NCI-H146 treated with DMSO at 0.1 percent for 48 hours (cell line): ENCODE measurements around the gene LIPJ.

Experiments
- DNase-seq: peaks from one replicate; lab custom pipeline; 2025; ENCODE audit not compliant: unreplicated experiment; lab: John Stamatoyannopoulos, UW

Gene LIPJ

DNA sequence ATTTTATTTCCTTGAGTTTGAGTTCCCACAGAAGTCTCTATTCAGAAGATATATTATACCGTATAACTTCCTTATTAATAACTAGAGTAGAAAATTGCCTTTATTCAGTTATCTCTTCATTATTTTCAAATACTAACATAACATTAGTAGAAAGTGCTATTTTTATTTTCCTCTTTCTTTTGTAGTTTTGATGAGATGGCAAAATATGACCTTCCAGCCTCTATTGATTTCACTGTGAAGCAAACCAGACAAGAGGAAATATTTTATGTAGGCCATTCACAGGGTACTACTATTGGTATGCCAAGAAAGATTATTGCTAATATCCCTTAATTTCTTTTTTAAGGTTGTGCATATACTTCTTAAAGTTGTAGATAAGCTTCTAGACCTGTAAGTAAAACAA is 7.9 kb downstream of the LIPJ start:
- no peak for DNase-seq

DNA sequence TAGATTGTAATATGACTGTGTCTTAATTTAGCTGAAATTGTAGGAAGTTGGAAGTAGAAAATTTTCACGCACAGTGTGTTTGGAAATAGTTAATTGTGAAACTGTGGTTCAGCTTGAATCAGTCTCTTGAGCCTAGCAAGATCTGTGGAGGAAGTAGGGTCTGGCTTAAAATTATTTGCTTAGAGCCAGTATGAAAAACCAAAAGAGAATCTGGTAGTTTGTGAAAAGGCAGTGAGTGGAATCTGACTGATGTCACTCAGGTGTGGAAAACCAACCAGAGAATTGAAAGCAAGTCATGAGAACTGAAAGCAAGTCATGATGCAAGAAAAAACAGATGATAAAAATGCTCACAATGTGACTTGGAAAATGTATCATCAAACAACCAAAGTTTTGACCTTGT is 11.5 kb downstream of the LIPJ start:
- DNase-seq: no peak

DNA sequence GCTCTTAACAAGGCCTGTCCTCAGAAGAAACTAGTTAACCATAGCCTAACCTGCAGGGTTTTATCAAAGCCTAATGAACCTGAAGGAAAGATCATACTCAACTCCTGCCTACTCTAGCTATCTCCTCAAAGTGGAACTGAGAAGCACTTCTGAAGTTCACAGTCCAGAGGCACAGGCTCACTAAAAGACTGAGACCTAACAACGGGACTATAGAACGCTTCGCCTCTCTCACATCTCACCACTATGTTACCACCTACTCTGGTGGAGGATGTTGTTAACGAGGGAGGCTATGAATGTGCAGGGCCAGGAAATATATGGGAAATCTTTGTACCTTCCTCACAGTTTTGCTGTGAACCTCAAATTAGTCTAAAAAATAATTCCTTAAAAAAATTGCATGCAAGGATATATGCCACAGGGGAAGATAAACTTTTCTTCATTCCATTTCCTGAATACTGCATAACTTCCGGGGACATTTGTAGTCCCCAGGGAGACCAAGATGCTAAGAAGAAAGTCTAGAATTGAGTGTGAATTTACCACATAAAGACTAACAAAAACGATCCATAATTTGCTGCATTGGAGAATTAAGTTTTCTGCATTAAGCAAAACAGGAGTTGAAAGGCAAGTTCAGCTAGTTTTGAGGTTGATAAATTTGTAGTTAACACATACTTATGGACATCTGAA is 21.6 kb downstream of the LIPJ start:
- DNase-seq: no peak

DNA sequence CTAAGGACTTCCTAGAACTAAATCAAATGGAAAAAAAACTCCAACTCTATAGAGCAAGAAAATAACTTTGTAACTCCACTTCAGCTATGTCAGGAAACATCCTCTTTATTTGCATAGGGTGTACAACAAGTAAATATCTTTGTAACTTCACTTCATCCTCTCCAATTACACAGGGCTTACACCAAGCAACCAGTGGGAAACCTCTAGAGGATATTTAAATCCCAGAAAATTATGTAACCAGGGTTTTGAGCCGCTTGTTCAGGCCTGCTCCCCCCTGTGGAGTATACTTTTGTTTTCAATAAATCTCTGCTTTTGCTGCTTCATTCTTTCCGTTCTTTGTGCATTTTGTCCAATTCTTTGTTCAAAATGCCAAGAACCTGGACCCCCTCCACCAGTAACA is 22.2 kb downstream of the LIPJ start:
- no peak for DNase-seq

- no peak for DNase-seq
Measured at GRCh38 chr10:88616250-88616977, 29.9 kb downstream of the LIPJ start.

DNA sequence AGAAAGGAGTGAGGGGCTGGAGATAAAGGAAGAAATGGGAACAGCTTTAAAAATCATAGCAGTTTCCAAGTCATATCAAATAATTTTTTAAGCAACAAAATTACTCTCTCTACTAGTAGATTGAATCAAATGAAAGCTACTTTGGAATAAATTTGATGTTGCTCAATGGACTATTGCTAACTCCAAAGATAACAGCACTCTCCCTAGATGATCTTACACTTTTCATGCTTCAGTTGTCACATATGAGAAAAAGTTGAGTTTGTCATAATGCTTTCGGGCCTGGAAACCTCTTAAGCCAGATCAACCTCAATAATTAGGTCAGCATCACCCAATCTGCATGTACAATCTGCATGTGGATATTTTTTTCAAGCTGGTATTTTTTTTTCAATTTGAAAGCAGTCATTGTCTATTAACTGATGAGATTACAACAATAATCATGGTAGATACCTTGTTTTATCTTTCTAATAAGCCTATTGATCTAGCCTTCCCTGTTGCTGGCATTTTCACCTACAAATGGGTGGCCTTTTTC is 31.3 kb downstream of the LIPJ start:
- DNase-seq: no peak

- no peak for DNase-seq
Measured at GRCh38 chr10:88618496-88618895, 31.9 kb downstream of the LIPJ start.

DNA sequence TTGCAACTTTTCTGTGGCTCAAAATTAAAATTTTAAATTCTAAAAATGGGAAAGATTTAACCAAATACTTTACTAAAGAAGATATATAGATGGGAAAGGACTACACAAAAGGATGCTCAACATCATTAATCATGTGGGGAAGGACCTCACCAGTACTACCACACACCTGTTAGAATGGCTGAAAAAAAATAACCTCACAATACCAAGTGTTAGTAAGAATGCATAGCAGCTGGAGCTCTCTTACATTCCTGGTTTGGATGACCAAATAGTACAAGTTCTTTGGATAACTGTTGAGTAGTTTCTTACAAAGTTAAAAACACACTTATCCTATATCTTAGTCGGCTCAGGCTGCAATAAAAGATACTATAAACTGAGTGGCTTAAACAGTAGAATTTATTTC is 33.9 kb downstream of the LIPJ start:
- DNase-seq: no peak

- DNase-seq: no peak
Measured at GRCh38 chr10:88623835-88624234, 37.3 kb downstream of the LIPJ start.

DNA sequence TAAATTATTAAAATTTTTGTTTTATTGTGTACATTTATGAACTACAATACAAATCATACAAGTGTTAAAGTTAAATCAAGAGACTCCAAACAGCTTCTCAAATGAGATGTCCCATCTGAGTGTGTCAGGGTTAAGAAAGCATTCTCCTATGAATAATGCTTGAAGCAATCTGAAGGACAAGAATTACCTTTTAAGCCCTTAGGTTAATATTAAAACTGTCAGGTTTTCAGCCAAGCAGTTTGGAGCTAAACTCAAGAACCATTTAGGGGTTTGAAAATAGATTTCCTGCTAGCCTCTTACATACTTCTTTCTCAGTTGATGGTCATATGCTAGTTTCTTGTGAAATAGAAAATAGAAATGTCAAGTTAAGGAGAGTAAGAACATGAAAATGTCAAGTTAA is 38.3 kb downstream of the LIPJ start:
- DNase-seq: no peak

DNA sequence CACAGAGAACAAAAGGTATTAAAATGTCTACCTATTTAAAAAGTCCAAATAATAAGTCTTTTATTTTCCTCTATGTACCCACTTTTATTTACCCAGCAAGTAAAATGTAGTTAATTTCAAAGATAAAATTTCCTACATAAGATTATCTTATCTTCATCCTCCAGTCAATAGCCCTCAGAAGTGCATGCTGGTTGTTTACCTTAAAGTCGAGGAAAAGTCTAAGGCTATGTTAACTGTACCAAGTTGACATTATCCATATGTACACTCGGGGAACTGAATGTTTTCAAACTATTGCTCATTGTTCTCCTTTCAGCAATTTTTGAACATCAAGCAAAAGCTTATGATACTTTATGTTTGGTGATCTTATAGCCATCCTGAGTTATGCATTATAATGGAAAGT is 53.6 kb downstream of the LIPJ start:
- DNase-seq: no peak

DNA sequence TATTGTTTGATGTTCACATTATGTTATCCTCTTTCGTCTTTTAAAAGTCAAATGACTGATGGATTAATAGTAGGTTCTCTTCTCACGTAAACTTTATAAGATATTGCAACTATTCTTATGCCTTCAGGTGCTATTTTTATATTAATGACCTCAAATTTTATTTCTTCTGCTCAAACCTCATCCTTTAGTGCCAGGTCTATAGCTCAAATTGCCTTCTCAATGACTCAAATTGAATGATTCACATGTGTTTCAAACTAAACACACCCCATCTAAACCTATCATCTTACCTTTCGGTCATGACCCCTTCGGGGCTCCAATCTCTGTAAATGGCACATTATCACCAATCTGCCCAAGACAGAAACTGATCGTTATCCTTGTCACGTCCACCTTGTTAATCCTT is 55.6 kb downstream of the LIPJ start:
- DNase-seq: no peak

- no peak for DNase-seq
Measured at GRCh38 chr10:88642963-88643362, 56.4 kb downstream of the LIPJ start.

DNA sequence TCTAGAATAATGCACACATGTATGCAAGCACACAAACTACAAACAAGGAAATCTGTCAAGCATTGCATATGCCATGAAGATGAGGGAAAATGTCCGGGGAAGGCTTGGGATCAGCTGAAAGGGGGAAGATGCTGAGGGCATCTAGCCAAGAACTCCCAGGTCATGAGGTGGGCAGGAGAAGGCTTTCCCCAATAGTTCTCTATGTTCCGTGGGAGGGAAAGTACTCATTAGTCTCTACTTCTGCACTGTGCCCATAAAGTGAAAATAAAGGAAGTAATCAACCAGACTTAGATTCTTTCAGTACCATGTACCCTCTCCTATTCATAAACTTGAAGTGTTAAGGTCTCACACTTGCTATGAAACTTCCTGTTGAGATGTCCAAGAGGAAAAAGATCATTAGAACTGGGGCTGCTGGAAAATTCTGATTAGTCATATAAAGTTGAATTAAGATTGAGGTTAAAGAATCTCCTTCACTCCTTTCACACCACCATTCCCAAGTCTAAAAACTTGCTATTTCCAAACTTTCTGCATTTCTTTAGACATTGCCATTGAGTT is 60.6 kb downstream of the LIPJ start:
- DNase-seq: no peak

GRCh38 chr10:88651101-88651551 is 64.6 kb downstream of the LIPJ start:
- DNase-seq: no peak

- DNase-seq: no peak
Measured at GRCh38 chr10:88652616-88653015, 66.1 kb downstream of the LIPJ start.
